DOHH2 (cell line): ENCODE data around the gene BRD7.

ENCODE experiments used
- EZH2phosphoT487 ChIP-seq: fragments of 200-600 bp; sonication (generic); IDR thresholded peaks from 2 replicates; pipeline ENCODE4 v1.6.1; 2017; ENCODE audit warnings: borderline replicate concordance, mild to moderate bottlenecking, antibody characterized with exemption, low read length, moderate library complexity, mixed read lengths
- TF ChIP-seq, protein P1 (sequence below): fragments of 200-600 bp; sonication (generic); IDR thresholded peaks from one replicate; pipeline ENCODE4 v1.5.1; 2014; ENCODE audit warnings: antibody characterized with exemption, mild to moderate bottlenecking, low read depth, low read length; ENCODE audit not compliant: poor library complexity, severe bottlenecking

DNA sequence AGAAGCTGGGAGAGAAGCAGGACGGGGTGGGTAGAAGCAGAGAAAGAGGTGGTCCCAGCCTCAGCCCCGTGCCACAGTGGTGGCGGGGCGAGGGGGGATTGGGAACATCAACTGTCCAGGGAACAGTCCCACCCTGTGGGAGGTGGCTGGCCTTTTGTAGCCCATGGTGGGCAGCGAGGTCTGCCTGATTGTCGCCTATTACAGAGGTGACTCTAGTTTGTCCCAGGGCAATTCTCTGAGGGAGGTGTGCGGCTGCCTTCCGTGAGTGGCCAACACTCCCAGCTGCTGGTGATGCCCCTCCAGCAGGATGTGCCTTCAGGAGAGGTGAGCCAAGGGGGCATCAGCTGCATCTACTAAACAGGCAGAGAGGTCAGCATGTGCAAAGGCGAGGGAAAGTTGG, 5.0 kb upstream of the BRD7 start:
- TF ChIP-seq, protein P1, sequence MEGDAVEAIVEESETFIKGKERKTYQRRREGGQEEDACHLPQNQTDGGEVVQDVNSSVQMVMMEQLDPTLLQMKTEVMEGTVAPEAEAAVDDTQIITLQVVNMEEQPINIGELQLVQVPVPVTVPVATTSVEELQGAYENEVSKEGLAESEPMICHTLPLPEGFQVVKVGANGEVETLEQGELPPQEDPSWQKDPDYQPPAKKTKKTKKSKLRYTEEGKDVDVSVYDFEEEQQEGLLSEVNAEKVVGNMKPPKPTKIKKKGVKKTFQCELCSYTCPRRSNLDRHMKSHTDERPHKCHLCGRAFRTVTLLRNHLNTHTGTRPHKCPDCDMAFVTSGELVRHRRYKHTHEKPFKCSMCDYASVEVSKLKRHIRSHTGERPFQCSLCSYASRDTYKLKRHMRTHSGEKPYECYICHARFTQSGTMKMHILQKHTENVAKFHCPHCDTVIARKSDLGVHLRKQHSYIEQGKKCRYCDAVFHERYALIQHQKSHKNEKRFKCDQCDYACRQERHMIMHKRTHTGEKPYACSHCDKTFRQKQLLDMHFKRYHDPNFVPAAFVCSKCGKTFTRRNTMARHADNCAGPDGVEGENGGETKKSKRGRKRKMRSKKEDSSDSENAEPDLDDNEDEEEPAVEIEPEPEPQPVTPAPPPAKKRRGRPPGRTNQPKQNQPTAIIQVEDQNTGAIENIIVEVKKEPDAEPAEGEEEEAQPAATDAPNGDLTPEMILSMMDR, result no peak
- no peak for TF ChIP-seq EZH2phosphoT487
